B cell (primary cell): ENCODE data around the gene ESRP2. TPM values are rescaled to one million over a fixed set of nuclear protein-coding genes. Genes with fewer than 3 reads are reported as not detected.

Experiments used
- ATAC-seq: fragments of 200-7000 bp; cut with Tn5 transposase; one replicate; pipeline ENCODE4 v1.10.0; 2021; ENCODE audit warnings: low read depth, mild to moderate bottlenecking, moderate number of reproducible peaks, moderate library complexity
- CTCF ChIA-PET: fragments of 350-600 bp; sonication (Branson Sonifier 250); formaldehyde crosslinking; loops from one replicate; lab custom pipeline; 2021; ENCODE audit warnings: antibody characterized with exemption, inconsistent platforms; lab: Charles Lee
- POLR2A ChIA-PET: fragments of 350-600 bp; sonication (Branson Sonifier 250); formaldehyde crosslinking; loops from one replicate; lab custom pipeline; 2021; ENCODE audit warnings: antibody characterized with exemption; lab: Charles Lee
- DNase-seq: peaks from one replicate; pipeline ENCODE4 v3.0.0; 2013
- H2AFZ ChIP-seq: 2 replicates; pipeline ENCODE4 v1.6.1; 2012; ENCODE audit warnings: mild to moderate bottlenecking, low read depth, low read length; ENCODE audit not compliant: insufficient read depth, poor library complexity, severe bottlenecking
- H3K27ac ChIP-seq, 2 donors: 1 replicate in 1 of 2; 2 replicates in 1 of 2; pipeline ENCODE4 v1.5.1; 2012 to 2013; ENCODE audit warnings: low read length in 2 of 2, mild to moderate bottlenecking in 2 of 2, moderate library complexity in 1 of 2
- H3K27me3 ChIP-seq, 4 experiments: fragments of 200-600 bp in 1 of 4; sonication (generic) in 1 of 4; replicated peaks in 1 of 4; 1 replicate in 2 of 4; 2 replicates in 2 of 4; pipeline versions ENCODE4 v1.6.1 to v1.7.0; 2013 to 2016; ENCODE audit warnings: low read length in 3 of 4, mild to moderate bottlenecking in 2 of 4, mixed read lengths in 1 of 4, moderate library complexity in 1 of 4; ENCODE audit not compliant: insufficient read depth in 4 of 4, control insufficient read depth in 3 of 4; ENCODE audit errors: control extremely low read depth in 1 of 4
- H3K36me3 ChIP-seq, 2 experiments: replicated peaks in 1 of 2; 1 replicate in 1 of 2; 2 replicates in 1 of 2; pipeline versions ENCODE4 v1.6.1 to v1.7.1; 2013; ENCODE audit warnings: low read length in 1 of 2; ENCODE audit not compliant: insufficient read depth in 2 of 2, control insufficient read depth in 1 of 2; ENCODE audit errors: control extremely low read depth in 1 of 2, extremely low read depth in 1 of 2
- H3K4me1 ChIP-seq, 2 donors: fragments of 200-600 bp in 1 of 2; sonication (generic) in 1 of 2; 1 replicate in 1 of 2; 2 replicates in 1 of 2; pipeline versions ENCODE4 v1.5.1 to v1.6.1; 2013 to 2017; ENCODE audit warnings: low read length in 2 of 2; ENCODE audit not compliant: control insufficient read depth in 2 of 2, insufficient read depth in 2 of 2
- H3K4me2 ChIP-seq: replicated peaks from 2 replicates; pipeline ENCODE3; 2012; ENCODE audit warnings: mild to moderate bottlenecking, low read depth, low read length; ENCODE audit not compliant: poor library complexity, severe bottlenecking
- H3K4me3 ChIP-seq, 5 experiments: fragments of 200-600 bp in 1 of 5; sonication (generic) in 1 of 5; 1 replicate in 3 of 5; 2 replicates in 2 of 5; pipeline versions ENCODE4 v1.5.1 to v1.7.0; 2011 to 2016; ENCODE audit warnings: low read length in 4 of 5, mild to moderate bottlenecking in 4 of 5, low read depth in 2 of 5, control low read depth in 1 of 5, moderate library complexity in 1 of 5; ENCODE audit not compliant: insufficient read depth in 1 of 5; ENCODE audit errors: control extremely low read depth in 1 of 5, extremely low read depth in 1 of 5
- H3K79me2 ChIP-seq: fragments of 200-600 bp; sonication (generic); one replicate; pipeline ENCODE4 v1.6.0; 2016; ENCODE audit warnings: low read length; ENCODE audit not compliant: control insufficient read depth, insufficient read depth
- H3K9ac ChIP-seq: fragments of 200-600 bp; sonication (generic); 2 replicates; pipeline ENCODE4 v1.6.1; 2017; ENCODE audit warnings: mild to moderate bottlenecking, low read length, moderate library complexity
- H3K9me3 ChIP-seq, 3 donors: one replicate each; pipeline versions ENCODE4 v1.6.1 to v1.7.1; 2013; ENCODE audit warnings: low read length in 2 of 3; ENCODE audit not compliant: control insufficient read depth in 2 of 3, insufficient read depth in 1 of 3; ENCODE audit errors: control extremely low read depth in 1 of 3
- H4K20me1 ChIP-seq: 2 replicates; pipeline ENCODE4 v1.6.0; 2012; ENCODE audit warnings: mild to moderate bottlenecking, low read length; ENCODE audit not compliant: insufficient read depth, control insufficient read depth, poor library complexity, severe bottlenecking
- H3K27ac Mint-ChIP-seq: one replicate; pipeline ENCODE4 v1.8.0; 2021; ENCODE audit warnings: mixed read lengths
- H3K27me3 Mint-ChIP-seq: one replicate; pipeline ENCODE4 v1.8.0; 2021; ENCODE audit warnings: mixed read lengths
- H3K4me1 Mint-ChIP-seq: one replicate; pipeline ENCODE4 v1.8.0; 2021; ENCODE audit warnings: mixed read lengths
- H3K4me3 Mint-ChIP-seq: one replicate; pipeline ENCODE4 v1.8.0; 2021; ENCODE audit warnings: mixed read lengths
- H3K9me3 Mint-ChIP-seq: one replicate; pipeline ENCODE4 v1.8.0; 2022; ENCODE audit warnings: mixed read lengths; ENCODE audit not compliant: insufficient read depth
- EZH2 ChIP-seq: IDR thresholded peaks from 2 replicates; pipeline ENCODE4 v1.6.1; 2012; ENCODE audit warnings: borderline replicate concordance, low read depth, mild to moderate bottlenecking, moderate library complexity, low read length; ENCODE audit not compliant: insufficient read depth, poor library complexity, severe bottlenecking
- WGBS: methylation state at CpG from one replicate; pipeline ENCODE4 v1.1.5; 2013; ENCODE audit warnings: missing lambda C conversion rate; ENCODE audit not compliant: insufficient coverage; 5-methylcytosine and 5-hydroxymethylcytosine counted together
- intact Hi-C: fragments of 100-400 bp; cut with micrococcal nuclease; formaldehyde crosslinking; loops from one replicate; pipeline ENCODE4 v1.10.0; 2022
- polyA plus RNA-seq: library from polyadenylated mRNA; depleted of rRNA; stranded (reverse); fragments of >200 nt; gene quantifications from 2 replicates; pipeline ENCODE4 v1.2.3, GENCODE V29; 2012
- total RNA-seq, 2 donors: library from RNA; stranded (reverse); fragments of 120-200 nt in 1 of 2; gene quantifications; 1 replicate in 1 of 2; 2 replicates in 1 of 2; pipeline versions ENCODE4 v1.2.3 to v1.2.4, GENCODE V29; 2013 to 2022
- TF ChIP-seq, protein P1 (sequence below): fragments of 200-600 bp; IDR thresholded peaks from one replicate; pipeline ENCODE4 v1.8.0; 2022; ENCODE audit warnings: antibody characterized with exemption, mild to moderate bottlenecking

ESRP2 gene
- total and polyA plus RNA-seq, 2 donors (not counting 1 experiment from before 2014, with no cell fraction given), result 0.09 TPM; not detected in 1

DNA sequence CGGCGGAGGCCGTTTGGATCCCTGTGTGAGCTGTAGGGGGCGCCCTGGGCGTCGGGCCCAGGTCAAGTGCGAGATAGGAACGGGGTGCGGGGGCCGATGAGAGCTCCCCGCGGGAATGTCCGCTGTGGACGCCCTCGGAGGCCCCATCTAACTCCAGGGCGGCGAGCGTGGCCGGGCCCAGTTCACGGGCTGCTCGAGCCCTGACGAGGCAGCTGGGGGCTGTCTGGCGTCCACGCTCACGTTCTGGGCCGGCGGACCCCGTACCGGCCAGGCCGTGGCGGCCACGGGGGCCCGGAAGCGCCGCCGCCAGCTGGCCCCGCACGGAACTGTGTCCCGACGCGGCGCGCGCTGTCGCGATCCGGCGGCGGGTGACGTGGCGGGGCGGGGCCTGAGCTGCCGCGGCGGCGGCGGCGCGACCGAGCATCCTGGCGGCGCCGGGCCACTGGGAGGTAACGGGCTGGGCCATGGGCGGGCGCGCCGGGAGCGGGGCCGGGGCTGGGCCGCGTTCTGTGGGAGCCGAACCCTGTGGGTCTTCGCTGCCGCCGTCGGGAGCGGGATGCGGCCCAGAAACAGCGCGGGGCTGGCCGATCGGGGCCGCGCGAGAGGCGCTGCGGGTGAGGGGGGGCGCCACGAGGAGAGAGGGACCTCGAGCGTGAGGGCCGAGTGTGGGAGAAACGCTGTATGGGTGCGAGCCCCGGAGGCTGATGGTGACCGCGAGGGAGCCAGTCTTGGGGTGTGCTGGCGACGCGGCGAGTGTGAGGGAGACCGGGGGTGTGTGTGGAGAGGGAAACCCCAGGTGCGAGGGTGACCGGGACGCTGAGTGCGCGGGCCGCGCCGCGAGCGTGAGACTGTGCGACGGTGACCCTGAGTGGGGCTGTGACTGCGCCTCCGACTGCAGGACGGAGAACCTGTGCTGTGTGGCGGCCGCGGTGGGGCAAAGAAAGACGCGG, 28.5 kb upstream of the ESRP2 start, which contains the start of gene SLC7A6:
TSS of gene SLC7A6 (plus strand) at position 399 of the 950 bp plus-strand sequence. CDS start 10,201 bp downstream, outside the sequence.
- H3K9me3 Mint-ChIP-seq, result no peaks in the 10 kb centered on the region
- peak within 1 kb of the TSS; percentile 92 to 97 for H3K27ac ChIP-seq
- DNase-seq (peak; percentile 89), ATAC-seq (peak; percentile 74)
- CTCF ChIA-PET, result interaction anchor here (0.6 to 15.1 kb wide), 23 partner anchors 9 to 772 kb away, joined by 3 to 554 read pairs (median 7); partner anchors contain the start of genes NFATC3, PLA2G15, PRMT7 and SLC7A6OS
- no peaks in the 10 kb centered on the region for H3K27me3 Mint-ChIP-seq
- H3K36me3 ChIP-seq, result peaks cover 0 to 21% of the 10 kb centered on the region in 2 experiments
- POLR2A ChIA-PET, result interaction anchor here (1.3 to 2.8 kb wide), 4 partner anchors 20 to 47 kb away, joined by 4 to 38 read pairs (median 15); partner anchors contain the start of genes PRMT7 and SLC7A6OS
- H3K4me2 ChIP-seq, result peak within 1 kb of the TSS; percentile 82
- under 1% methylated on average over 123 of the region's 123 CpGs for WGBS
- H3K4me3 ChIP-seq, result peak within 1 kb of the TSS; percentile 63 to 91 (median 86)
- no peaks in the 10 kb centered on the region for H3K27me3 ChIP-seq
- peak within 1 kb of the TSS; percentile 99 for H3K4me3 Mint-ChIP-seq
- peak within 1 kb of the TSS; percentile 95 for H3K9ac ChIP-seq
- peak within 1 kb of the TSS; percentile 99 for H3K27ac Mint-ChIP-seq
- H3K4me1 ChIP-seq, result peaks cover 20 to 45% of the 10 kb centered on the region in 2 donors
- no peak for TF ChIP-seq EZH2
- TF ChIP-seq, protein P1, sequence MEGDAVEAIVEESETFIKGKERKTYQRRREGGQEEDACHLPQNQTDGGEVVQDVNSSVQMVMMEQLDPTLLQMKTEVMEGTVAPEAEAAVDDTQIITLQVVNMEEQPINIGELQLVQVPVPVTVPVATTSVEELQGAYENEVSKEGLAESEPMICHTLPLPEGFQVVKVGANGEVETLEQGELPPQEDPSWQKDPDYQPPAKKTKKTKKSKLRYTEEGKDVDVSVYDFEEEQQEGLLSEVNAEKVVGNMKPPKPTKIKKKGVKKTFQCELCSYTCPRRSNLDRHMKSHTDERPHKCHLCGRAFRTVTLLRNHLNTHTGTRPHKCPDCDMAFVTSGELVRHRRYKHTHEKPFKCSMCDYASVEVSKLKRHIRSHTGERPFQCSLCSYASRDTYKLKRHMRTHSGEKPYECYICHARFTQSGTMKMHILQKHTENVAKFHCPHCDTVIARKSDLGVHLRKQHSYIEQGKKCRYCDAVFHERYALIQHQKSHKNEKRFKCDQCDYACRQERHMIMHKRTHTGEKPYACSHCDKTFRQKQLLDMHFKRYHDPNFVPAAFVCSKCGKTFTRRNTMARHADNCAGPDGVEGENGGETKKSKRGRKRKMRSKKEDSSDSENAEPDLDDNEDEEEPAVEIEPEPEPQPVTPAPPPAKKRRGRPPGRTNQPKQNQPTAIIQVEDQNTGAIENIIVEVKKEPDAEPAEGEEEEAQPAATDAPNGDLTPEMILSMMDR, result peak; percentile 79
- H2AFZ ChIP-seq, result peak within 1 kb of the TSS; percentile 91
- intact Hi-C loops, result loop anchor here (1.0 to 10.0 kb wide), 7 partner anchors 9 to 260 kb away; partner anchors contain the start of genes PLA2G15 and PRMT7
- H3K4me1 Mint-ChIP-seq, result peaks cover 43% of the 10 kb centered on the region
- H3K9me3 ChIP-seq, result peaks cover 0 to 4% (median 0%) of the 10 kb centered on the region in 3 donors
- H3K79me2 ChIP-seq, result peaks cover 84% of the 10 kb centered on the region
- peaks cover 15% of the 10 kb centered on the region for H4K20me1 ChIP-seq
